ENCODE data around the gene GABRG3. TPM values are rescaled to one million over a fixed set of nuclear protein-coding genes. Genes with fewer than 3 reads are reported as not detected.

GABRG3 gene
- total RNA-seq, 1 donor from 2014 or later = not detected

DNA sequence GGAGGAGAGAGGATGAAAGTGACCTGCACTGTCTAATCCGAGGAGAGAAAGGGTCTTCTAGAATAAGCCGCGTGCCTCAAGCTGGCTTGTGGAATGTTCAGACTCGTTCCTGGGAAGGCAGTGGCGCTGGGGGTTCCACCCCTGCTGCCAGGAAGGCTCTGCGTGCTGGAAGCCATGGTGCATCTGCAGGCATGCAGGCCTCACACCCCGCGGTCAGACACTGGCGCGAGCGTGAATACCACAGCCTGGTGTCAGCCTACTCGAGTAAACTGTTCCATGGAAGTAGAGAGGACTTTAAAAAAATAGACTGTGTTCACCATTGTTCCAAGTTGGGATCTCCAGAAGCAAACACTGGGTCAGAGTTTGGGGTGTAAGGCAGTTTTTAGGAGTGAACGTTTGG lies 25.9 kb upstream of the GABRG3 start:
- H3K36me3 ChIP-seq (ENCODE audit: control insufficient read depth, insufficient read depth, low read length) = no peaks in the 10 kb centered on the region
- TF ChIP-seq, protein P1, sequence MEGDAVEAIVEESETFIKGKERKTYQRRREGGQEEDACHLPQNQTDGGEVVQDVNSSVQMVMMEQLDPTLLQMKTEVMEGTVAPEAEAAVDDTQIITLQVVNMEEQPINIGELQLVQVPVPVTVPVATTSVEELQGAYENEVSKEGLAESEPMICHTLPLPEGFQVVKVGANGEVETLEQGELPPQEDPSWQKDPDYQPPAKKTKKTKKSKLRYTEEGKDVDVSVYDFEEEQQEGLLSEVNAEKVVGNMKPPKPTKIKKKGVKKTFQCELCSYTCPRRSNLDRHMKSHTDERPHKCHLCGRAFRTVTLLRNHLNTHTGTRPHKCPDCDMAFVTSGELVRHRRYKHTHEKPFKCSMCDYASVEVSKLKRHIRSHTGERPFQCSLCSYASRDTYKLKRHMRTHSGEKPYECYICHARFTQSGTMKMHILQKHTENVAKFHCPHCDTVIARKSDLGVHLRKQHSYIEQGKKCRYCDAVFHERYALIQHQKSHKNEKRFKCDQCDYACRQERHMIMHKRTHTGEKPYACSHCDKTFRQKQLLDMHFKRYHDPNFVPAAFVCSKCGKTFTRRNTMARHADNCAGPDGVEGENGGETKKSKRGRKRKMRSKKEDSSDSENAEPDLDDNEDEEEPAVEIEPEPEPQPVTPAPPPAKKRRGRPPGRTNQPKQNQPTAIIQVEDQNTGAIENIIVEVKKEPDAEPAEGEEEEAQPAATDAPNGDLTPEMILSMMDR (IDR thresholded peaks at IDR 0.05; ENCODE audit: insufficient read depth, low read length, severe bottlenecking) = no peak
- no peak for FAIRE-seq
- H3K27me3 ChIP-seq (ENCODE audit: control insufficient read depth, insufficient read depth, low read length) = no peaks in the 10 kb centered on the region
- no peak overlapping the region for H3K4me3 ChIP-seq (ENCODE audit: low read depth, low read length)
- DNase-seq (ENCODE audit: low read depth) = no peak

DNA sequence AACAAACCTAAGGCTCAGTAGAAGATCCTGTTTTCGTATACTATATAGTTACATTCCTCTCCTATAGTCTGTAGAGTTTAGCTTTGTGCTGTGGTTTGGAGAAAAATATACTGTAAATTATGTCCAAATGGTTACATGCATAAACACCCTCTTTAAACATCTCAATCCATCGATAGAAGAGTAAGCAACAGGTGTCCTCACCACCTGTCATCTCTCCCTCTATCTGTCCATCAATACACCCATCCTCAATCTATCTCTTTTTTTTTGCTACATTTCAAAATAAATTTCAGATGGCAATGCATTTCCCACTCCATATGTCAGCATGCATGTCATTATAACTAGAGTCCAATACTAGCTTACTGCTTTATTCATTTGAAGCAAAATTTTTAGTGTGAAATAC lies 21.0 kb upstream of the GABRG3 start:
- no peaks in the 10 kb centered on the region for H3K27me3 ChIP-seq (ENCODE audit: control insufficient read depth, insufficient read depth, low read length)
- FAIRE-seq (no peak), DNase-seq (ENCODE audit: low read depth) (no peak)
- TF ChIP-seq, protein P1 (IDR thresholded peaks at IDR 0.05; ENCODE audit: insufficient read depth, low read length, severe bottlenecking) = no peak
- no peaks in the 10 kb centered on the region for H3K36me3 ChIP-seq (ENCODE audit: control insufficient read depth, insufficient read depth, low read length)
- no peak overlapping the region for H3K4me3 ChIP-seq (ENCODE audit: low read depth, low read length)

DNA sequence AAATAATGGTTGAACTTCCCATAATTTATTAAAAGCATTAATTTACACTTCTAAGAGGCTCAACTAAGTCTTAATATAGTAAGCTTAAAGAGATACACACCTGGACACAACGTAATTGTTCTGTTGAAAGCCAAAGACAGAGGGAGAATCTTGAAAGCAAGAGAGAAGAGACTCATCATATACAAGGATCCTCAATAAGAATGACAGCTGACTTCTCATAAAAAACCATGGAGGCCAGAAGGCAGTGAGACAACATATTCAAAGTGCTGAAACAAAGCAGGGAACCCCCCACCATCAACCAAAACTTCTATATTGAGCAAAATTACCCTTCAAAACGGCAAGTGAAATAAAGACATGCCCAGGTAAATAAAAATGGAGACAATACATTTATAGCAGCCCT lies 16.6 kb upstream of the GABRG3 start:
- FAIRE-seq (no peak), DNase-seq (ENCODE audit: low read depth) (no peak)
- TF ChIP-seq, protein P1 (IDR thresholded peaks at IDR 0.05; ENCODE audit: insufficient read depth, low read length, severe bottlenecking) = no peak
- no peaks in the 10 kb centered on the region for H3K27me3 ChIP-seq (ENCODE audit: control insufficient read depth, insufficient read depth, low read length)
- no peak overlapping the region for H3K4me3 ChIP-seq (ENCODE audit: low read depth, low read length)
- no peaks in the 10 kb centered on the region for H3K36me3 ChIP-seq (ENCODE audit: control insufficient read depth, insufficient read depth, low read length)

DNA sequence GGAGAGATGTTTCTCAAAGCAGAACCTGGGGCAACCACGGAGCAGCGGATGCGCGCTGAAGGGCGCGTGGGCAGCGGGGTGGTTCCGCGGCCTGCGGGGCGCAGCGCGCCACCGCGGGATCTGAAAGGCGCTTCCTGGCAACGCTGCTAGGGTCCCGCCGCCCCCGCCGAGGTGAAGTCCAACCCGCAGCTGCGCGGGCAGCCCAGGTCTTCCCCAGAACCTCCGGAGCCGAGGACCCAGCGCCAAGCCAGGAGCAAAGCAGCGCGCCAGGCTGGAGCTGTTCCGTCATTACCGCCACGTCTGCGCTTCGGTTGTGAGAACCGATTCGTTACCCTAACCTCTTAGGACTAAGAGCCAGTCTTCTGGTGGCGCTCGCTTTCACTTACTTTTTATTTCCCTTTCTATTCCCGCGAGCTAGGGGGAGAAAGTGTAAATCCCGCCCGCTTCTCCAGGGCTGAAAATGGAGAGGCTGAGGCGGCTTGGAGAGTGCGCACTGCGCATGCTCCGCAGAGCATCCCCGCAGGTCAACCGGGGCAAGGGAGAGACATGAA lies 3.2 kb upstream of the GABRG3 start:
- H3K36me3 ChIP-seq (ENCODE audit: control insufficient read depth, insufficient read depth, low read length) = no peaks in the 10 kb centered on the region
- DNase-seq (ENCODE audit: low read depth) = no peak
- peaks cover 2% of the 10 kb centered on the region for H3K27me3 ChIP-seq (ENCODE audit: control insufficient read depth, insufficient read depth, low read length)
- H3K4me3 ChIP-seq (ENCODE audit: low read depth, low read length) = no peak overlapping the region
- TF ChIP-seq, protein P1 (IDR thresholded peaks at IDR 0.05; ENCODE audit: insufficient read depth, low read length, severe bottlenecking) = no peak
- FAIRE-seq = no peak

DNA sequence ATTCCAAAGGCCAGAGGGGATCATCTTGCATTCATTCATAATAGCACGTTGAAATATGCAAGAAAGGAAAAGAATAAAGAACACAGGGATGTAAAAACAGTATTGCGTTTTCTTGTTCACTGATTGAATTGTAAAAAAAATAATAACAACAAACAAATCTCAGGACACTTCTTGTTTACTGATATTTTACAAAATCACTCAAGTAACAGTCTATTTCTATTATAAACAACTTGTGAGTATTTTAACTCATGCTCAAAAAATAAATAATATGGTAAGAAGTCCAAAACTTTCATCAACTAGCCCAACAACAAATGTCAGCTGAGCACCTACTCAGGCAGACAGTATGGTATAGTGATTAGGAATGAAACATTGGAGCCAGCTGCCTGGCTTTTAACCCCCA lies 2.2 kb upstream of the GABRG3 start:
- Histone ChIP-seq H3K27me3 (ENCODE audit: control insufficient read depth, insufficient read depth, low read length) (peaks cover 2% of the 10 kb centered on the region), H3K4me3 (ENCODE audit: low read depth, low read length) (no peak overlapping the region), H3K36me3 (ENCODE audit: control insufficient read depth, insufficient read depth, low read length) (no peaks in the 10 kb centered on the region)
- TF ChIP-seq, protein P1 (IDR thresholded peaks at IDR 0.05; ENCODE audit: insufficient read depth, low read length, severe bottlenecking) = no peak
- no peak for FAIRE-seq
- no peak for DNase-seq (ENCODE audit: low read depth)
